ENCODE measurements around the gene TGFB3. TPM values are rescaled to one million over a fixed set of nuclear protein-coding genes. Genes with fewer than 3 reads are reported as not detected.

Gene TGFB3
- total RNA-seq, 1 experiment from 2014 or later, result 1.7 TPM

GRCh38 chr14:75959031-75959430, 22.8 kb downstream of the TGFB3 start (continued):
- TF ChIP-seq ZNF281 (CRISPR knock-in tag; IDR thresholded peaks at IDR 0.05), result no peak
- no peak for TF ChIP-seq CTCF (IDR thresholded peaks at IDR 0.05)
- TF ChIP-seq ETV6 (CRISPR knock-in tag; IDR thresholded peaks at IDR 0.05), result no peak
- no peak for TF ChIP-seq ZNF532 (CRISPR knock-in tag; IDR thresholded peaks at IDR 0.05; ENCODE audit: borderline replicate concordance)
- no peak for TF ChIP-seq MYBL2 (CRISPR knock-in tag; IDR thresholded peaks at IDR 0.05)
- no peak for TF ChIP-seq PREB (CRISPR knock-in tag; IDR thresholded peaks at IDR 0.05; ENCODE audit: borderline replicate concordance)
- no peak for TF ChIP-seq ESRRA (CRISPR knock-in tag; IDR thresholded peaks at IDR 0.05; ENCODE audit: borderline replicate concordance)
- no peak for TF ChIP-seq ZSCAN18 (CRISPR knock-in tag; IDR thresholded peaks at IDR 0.05)
- TF ChIP-seq ZNF416 (CRISPR knock-in tag; IDR thresholded peaks at IDR 0.05), result no peak
- TF ChIP-seq SMAD3 (CRISPR knock-in tag; IDR thresholded peaks at IDR 0.05; ENCODE audit: borderline replicate concordance), result no peak

GRCh38 chr14:75952489-75952888, 29.3 kb downstream of the TGFB3 start:
- ATAC-seq, result no peak
- Mint-ChIP-seq H3K27ac (no peak overlapping the region), H3K9me3 (peaks cover 11% of the 10 kb centered on the region), H3K36me3 (peaks cover 5% of the 10 kb centered on the region; the same call in 1 of the 2 replicates), H3K27me3 (ENCODE audit: low read depth) (no peaks in the 10 kb centered on the region), H3K4me1 (peaks cover 2% of the 10 kb centered on the region), H3K4me3 (no peak overlapping the region)
- ChIA-PET CTCF (no interaction called here), POLR2A (no interaction called here)
- no peak for DNase-seq (ENCODE audit: low spot score)
- TF ChIP-seq CTCF (IDR thresholded peaks at IDR 0.05), result no peak

All from WTC11 (cell line).